Colonic mucosa (tissue), 4 donors: ENCODE data around the gene ATP8B2. TPM values are rescaled to one million over a fixed set of nuclear protein-coding genes. Genes with fewer than 3 reads are reported as not detected.

Experiments
- DNase-seq: peaks from one replicate; pipeline ENCODE4 v3.0.0-alpha.2; 2020
- H3K27ac ChIP-seq: fragments of 200-600 bp; one replicate; pipeline ENCODE4 v1.8.0; 2021
- H3K27me3 ChIP-seq: fragments of 200-600 bp; one replicate; pipeline ENCODE4 v1.8.0; 2021
- H3K36me3 ChIP-seq: fragments of 200-600 bp; one replicate; pipeline ENCODE4 v1.8.0; 2021
- H3K4me1 ChIP-seq: fragments of 200-600 bp; one replicate; pipeline ENCODE4 v1.8.0; 2021; ENCODE audit warnings: mild to moderate bottlenecking
- H3K4me3 ChIP-seq: fragments of 200-600 bp; one replicate; pipeline ENCODE4 v1.8.0; 2021
- H3K9ac ChIP-seq, 2 donors: one replicate each; pipeline ENCODE4 v1.7.0; 2013; ENCODE audit warnings: control low read depth in 2 of 2, low read depth in 2 of 2, low read length in 2 of 2
- H3K9me3 ChIP-seq: fragments of 200-600 bp; one replicate; pipeline ENCODE4 v1.8.0; 2021
- CTCF ChIP-seq: fragments of 200-600 bp; IDR thresholded peaks from one replicate; pipeline ENCODE4 v1.8.0; 2022; ENCODE audit warnings: antibody characterized with exemption, mild to moderate bottlenecking
- intact Hi-C: fragments of 100-400 bp; cut with DNase I; formaldehyde crosslinking; loops from one replicate; pipeline ENCODE4 v1.14.1; 2022
- total RNA-seq, 2 donors: library from RNA; stranded (reverse); fragmentation: NEBNext Ultra II Directional in 1 of 2; extraction: Animal tissue kit (Norgen Biotek cat#: 25700) in 1 of 2; gene quantifications; one replicate each; pipeline ENCODE4 v1.2.1, GENCODE V29; 2021
- donor health status: healthy.
- donor health status: DM: no; HTN: no; CAD: no.
- donor health status: DM: no; HTN: no; CAD: no.

ATP8B2 gene
- total RNA-seq, 2 donors from 2014 or later = 4.2 to 6.6 TPM

- intact Hi-C loops = no loop called here
- DNase-seq = no peak
- TF ChIP-seq CTCF = no peak
Measured at GRCh38 chr1:154323493-154323892, 1.8 kb upstream of the ATP8B2 start.

GRCh38 chr1:154324241-154324640 is 1.1 kb upstream of the ATP8B2 start:
- intact Hi-C loops = no loop called here
- Histone ChIP-seq H3K27me3 (peaks cover 10% of the 10 kb centered on the region), H3K4me3 (no peak overlapping the region), H3K9me3 (no peaks in the 10 kb centered on the region), H3K27ac (no peak overlapping the region), H3K9ac (no peak overlapping the region), H3K4me1 (peaks cover 12% of the 10 kb centered on the region), H3K36me3 (no peaks in the 10 kb centered on the region)
- no peak for DNase-seq
- TF ChIP-seq CTCF = no peak

More at GRCh38 chr1:154323493-154323892, 1.8 kb upstream of the ATP8B2 start:
- H3K27me3 ChIP-seq = peaks cover 10% of the 10 kb centered on the region
- H3K27ac ChIP-seq = no peak overlapping the region
- no peaks in the 10 kb centered on the region for H3K36me3 ChIP-seq
- H3K9me3 ChIP-seq = no peaks in the 10 kb centered on the region
- H3K9ac ChIP-seq = no peak overlapping the region
- no peak overlapping the region for H3K4me3 ChIP-seq
- H3K4me1 ChIP-seq = peaks cover 12% of the 10 kb centered on the region

GRCh38 chr1:154325583-154326545 is 539 bp downstream of the ATP8B2 start:
- peak overlapping the region; percentile 46 for H3K4me3 ChIP-seq
- DNase-seq = peak; percentile 69
- H3K27me3 ChIP-seq = peaks cover 10% of the 10 kb centered on the region
- peak overlapping the region; percentile 76 to 83 for H3K9ac ChIP-seq
- peaks cover 12% of the 10 kb centered on the region for H3K4me1 ChIP-seq
- H3K36me3 ChIP-seq = no peaks in the 10 kb centered on the region
- H3K27ac ChIP-seq = peak overlapping the region; percentile 86
- TF ChIP-seq CTCF = no peak
- no peaks in the 10 kb centered on the region for H3K9me3 ChIP-seq
- intact Hi-C loops = no loop called here

GRCh38 chr1:154326546-154327465 is 1.5 kb downstream of the ATP8B2 start:
- Histone ChIP-seq H3K9ac (peak overlapping the region; percentile 49 to 83), H3K4me1 (peaks cover 12% of the 10 kb centered on the region), H3K36me3 (no peaks in the 10 kb centered on the region), H3K9me3 (no peaks in the 10 kb centered on the region), H3K4me3 (peak overlapping the region; percentile 46), H3K27me3 (peaks cover 10% of the 10 kb centered on the region), H3K27ac (peak overlapping the region; percentile 86)
- intact Hi-C loops = no loop called here
- DNase-seq = peak; percentile 52
- TF ChIP-seq CTCF = no peak
